Endothelial cell of umbilical vein (primary cell): Measurements from ENCODE around the gene ITGA1. TPM values are rescaled to one million over a fixed set of nuclear protein-coding genes. Genes with fewer than 3 reads are reported as not detected.

Source experiments
- BruUV-seq: library from RNA; stranded (reverse); fragments of 400-500 nt; replicated peaks from 2 replicates; lab custom pipeline; 2021; lab: Mats Ljungman, UMichigan
- CTCF ChIA-PET: fragments of 300-600, 350-600 bp; sonication (Branson Sonifier 250); formaldehyde crosslinking; loops from one replicate; lab custom pipeline; 2021; ENCODE audit warnings: antibody characterized with exemption, inconsistent platforms; lab: Charles Lee
- POLR2A ChIA-PET: fragments of 300-600, 350-600 bp; sonication (Branson Sonifier 250); formaldehyde crosslinking; loops from one replicate; lab custom pipeline; 2021; ENCODE audit warnings: antibody characterized with exemption, inconsistent platforms; lab: Charles Lee
- DNase-seq: peaks from one replicate; pipeline ENCODE4 v3.0.0-alpha.2; 2011; ENCODE audit warnings: low read depth, low spot score
- FAIRE-seq: peaks from 2 replicates; lab custom pipeline; 2011; peaks lifted over from hg19 to GRCh38; lab: Jason Lieb, UNC
- H2AFZ ChIP-seq: 2 replicates; pipeline ENCODE4 v1.6.0; 2012; ENCODE audit warnings: low read depth, low read length, control low read depth, inconsistent platforms
- H3K27ac ChIP-seq: 2 replicates; pipeline ENCODE4 v1.5.1; 2011; ENCODE audit warnings: low read depth, mild to moderate bottlenecking, control low read depth, low read length, moderate library complexity; ENCODE audit not compliant: insufficient read depth
- H3K27me3 ChIP-seq, 2 experiments: 2 replicates each; pipeline versions ENCODE4 v1.6.0 to v1.6.1; 2011; ENCODE audit warnings: low read length in 2 of 2, mixed read lengths in 1 of 2; ENCODE audit not compliant: control insufficient read depth in 2 of 2, insufficient read depth in 2 of 2
- H3K36me3 ChIP-seq, 2 experiments: 2 replicates in 1 of 2; 3 replicates in 1 of 2; pipeline ENCODE4 v1.5.1; 2011; ENCODE audit warnings: low read length in 2 of 2, mild to moderate bottlenecking in 1 of 2, moderate library complexity in 1 of 2; ENCODE audit not compliant: control insufficient read depth in 2 of 2, insufficient read depth in 2 of 2; ENCODE audit errors: extremely low read depth in 1 of 2
- H3K4me1 ChIP-seq: 3 replicates; pipeline ENCODE4 v1.5.1; 2011; ENCODE audit warnings: mild to moderate bottlenecking, low read length; ENCODE audit not compliant: control insufficient read depth, insufficient read depth; ENCODE audit errors: extremely low read depth
- H3K4me2 ChIP-seq: 2 replicates; pipeline ENCODE4 v1.6.1; 2011; ENCODE audit warnings: low read length, control low read depth, mixed read lengths; ENCODE audit not compliant: insufficient read depth
- H3K4me3 ChIP-seq, 3 experiments: fragments of 200-600 bp in 1 of 3; sonication (generic), shearing (Covaris generic) in 1 of 3; replicated peaks in 1 of 3; 2 replicates each; pipeline ENCODE4 v1.5.1; 2011 to 2016; ENCODE audit warnings: control low read depth in 3 of 3, low read length in 3 of 3, mild to moderate bottlenecking in 2 of 3, inconsistent platforms in 1 of 3, low read depth in 1 of 3, moderate library complexity in 1 of 3; ENCODE audit not compliant: insufficient read depth in 1 of 3
- H3K79me2 ChIP-seq: 2 replicates; pipeline ENCODE4 v1.6.0; 2012; ENCODE audit warnings: low read length, inconsistent platforms; ENCODE audit not compliant: control insufficient read depth, insufficient read depth
- H3K9ac ChIP-seq: replicated peaks from 2 replicates; pipeline ENCODE3; 2011; ENCODE audit warnings: low read length, control low read depth; ENCODE audit not compliant: insufficient read depth; ENCODE audit errors: extremely low read depth
- H3K9me1 ChIP-seq: replicated peaks from 3 replicates; pipeline ENCODE4 v1.6.0; 2011; ENCODE audit warnings: mild to moderate bottlenecking, low read length; ENCODE audit not compliant: control insufficient read depth, insufficient read depth; ENCODE audit errors: extremely low read depth
- H3K9me3 ChIP-seq: replicated peaks from 2 replicates; pipeline ENCODE4 v1.5.1; 2012; ENCODE audit warnings: low read length, inconsistent platforms; ENCODE audit not compliant: control insufficient read depth, insufficient read depth
- H4K20me1 ChIP-seq: replicated peaks from 2 replicates; pipeline ENCODE3; 2011; ENCODE audit warnings: mild to moderate bottlenecking, low read length; ENCODE audit not compliant: control insufficient read depth, insufficient read depth; ENCODE audit errors: extremely low read depth
- EZH2 ChIP-seq: IDR thresholded peaks from 2 replicates; pipeline ENCODE4 v1.6.1; 2012; ENCODE audit warnings: borderline replicate concordance, low read depth, mild to moderate bottlenecking, moderate library complexity, low read length, inconsistent platforms; ENCODE audit not compliant: severe bottlenecking
- FOS ChIP-seq: IDR thresholded peaks from 2 replicates; pipeline ENCODE4 v1.6.1; 2011; ENCODE audit warnings: mild to moderate bottlenecking, low read length, moderate library complexity, borderline replicate concordance; ENCODE audit not compliant: insufficient read depth
- GATA2 ChIP-seq: IDR thresholded peaks from 2 replicates; pipeline ENCODE4 v1.7.0; 2011; ENCODE audit warnings: low read depth, mild to moderate bottlenecking, moderate library complexity, mixed read lengths, low read length; ENCODE audit not compliant: insufficient read length, insufficient read depth
- JUN ChIP-seq: IDR thresholded peaks from 2 replicates; pipeline ENCODE4 v1.6.1; 2011; ENCODE audit warnings: borderline replicate concordance, low read depth; ENCODE audit not compliant: insufficient read length, insufficient read depth
- MYC ChIP-seq: IDR thresholded peaks from one replicate; pipeline ENCODE4 v1.6.1; 2011; ENCODE audit warnings: mild to moderate bottlenecking, low read depth, low read length
- POLR2A ChIP-seq: IDR thresholded peaks from 2 replicates; pipeline ENCODE4 v1.6.1; 2012; ENCODE audit warnings: low read depth, mild to moderate bottlenecking, control low read depth, low read length
- POLR2AphosphoS5 ChIP-seq: IDR thresholded peaks from 2 replicates; pipeline ENCODE4 v1.6.1; 2012; ENCODE audit warnings: low read depth, mild to moderate bottlenecking, control low read depth, low read length, moderate library complexity; ENCODE audit not compliant: insufficient read depth
- dilution Hi-C: fragments of 300-500 bp; cut with MboI; formaldehyde crosslinking; loops from one replicate; pipeline ENCODE4 v1.15.0; 2019; ENCODE audit warnings: low sequenced_read_pairs; ENCODE audit not compliant: extremely low pct_ligation_motif_present
- intact Hi-C: fragments of 100-400 bp; cut with micrococcal nuclease; formaldehyde crosslinking; loops from one replicate; pipeline ENCODE4 v1.10.0; 2022
- polyA plus RNA-seq, 4 experiments: library from polyadenylated mRNA; depleted of rRNA in 3 of 4; stranded (reverse) in 3 of 4; unstranded in 1 of 4; fragments of >200 nt; gene quantifications; 2 replicates each; pipeline versions ENCODE4 v1.2.1 to v1.2.3, GENCODE V29; 2011 to 2012; ENCODE audit warnings: missing spikeins in 1 of 4
- total RNA-seq: library from RNA; stranded (reverse); gene quantifications from 2 replicates; pipeline ENCODE4 v1.2.3, GENCODE V29; 2021
- TF ChIP-seq, protein P1 (sequence below), 2 donors: IDR thresholded peaks; 1 replicate in 1 of 2; 2 replicates in 1 of 2; pipeline ENCODE4 v1.5.1; 2011; ENCODE audit warnings: low read length in 2 of 2, mild to moderate bottlenecking in 2 of 2, moderate library complexity in 2 of 2, control low read depth in 1 of 2, inconsistent platforms in 1 of 2, low read depth in 1 of 2; ENCODE audit not compliant: insufficient read depth in 1 of 2; ENCODE audit errors: extremely low read depth in 1 of 2
- TF ChIP-seq, protein P2 (sequence below): IDR thresholded peaks from 2 replicates; pipeline ENCODE4 v1.6.1; 2011; ENCODE audit not compliant: insufficient read depth, insufficient read length

Gene ITGA1
- total and polyA plus RNA-seq, 2 donors (not counting 3 experiments of a cell fraction or from before 2014, with no cell fraction given), result 0.65 to 1.9 TPM

DNA sequence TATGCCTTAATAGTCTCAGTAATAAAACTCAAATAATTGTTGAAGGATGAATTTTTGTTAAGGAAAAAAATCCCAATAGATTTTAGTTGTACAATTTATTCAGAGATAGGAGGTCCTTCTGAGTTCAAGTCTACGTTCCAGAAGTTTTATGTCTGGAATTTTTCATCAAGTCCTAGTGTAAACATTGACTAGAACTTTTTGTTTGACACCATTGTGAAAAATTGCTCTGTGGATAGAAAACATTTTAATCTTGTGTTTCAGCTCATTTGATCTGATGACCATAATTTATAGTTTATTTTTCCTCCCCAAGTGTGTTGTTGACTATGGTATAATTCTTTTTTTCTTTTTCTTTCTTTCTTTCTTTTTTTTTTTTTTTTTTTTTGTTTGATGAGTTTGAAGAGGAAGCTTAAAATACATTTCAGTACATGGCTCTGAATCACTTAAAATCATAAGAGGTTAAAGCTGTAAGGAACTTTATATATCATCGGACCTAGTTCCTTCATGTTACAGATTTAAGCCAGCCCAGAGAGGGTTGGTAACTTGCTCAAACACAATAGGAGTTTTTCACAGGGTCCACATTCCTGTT, 20.7 kb downstream of the ITGA1 start:
- Histone ChIP-seq H2AFZ (no peak overlapping the region), H3K79me2 (peaks cover 11% of the 10 kb centered on the region), H3K4me3 (no peak overlapping the region), H3K9me1 (no peaks in the 10 kb centered on the region), H3K4me1 (no peaks in the 10 kb centered on the region), H3K9me3 (no peaks in the 10 kb centered on the region), H3K36me3 (no peaks in the 10 kb centered on the region), H3K4me2 (no peak overlapping the region), H4K20me1 (no peaks in the 10 kb centered on the region), H3K27me3 (no peaks in the 10 kb centered on the region), H3K27ac (no peak overlapping the region), H3K9ac (no peak overlapping the region)
- no peak for TF ChIP-seq MYC
- no peak for TF ChIP-seq JUN
- TF ChIP-seq, protein P1, sequence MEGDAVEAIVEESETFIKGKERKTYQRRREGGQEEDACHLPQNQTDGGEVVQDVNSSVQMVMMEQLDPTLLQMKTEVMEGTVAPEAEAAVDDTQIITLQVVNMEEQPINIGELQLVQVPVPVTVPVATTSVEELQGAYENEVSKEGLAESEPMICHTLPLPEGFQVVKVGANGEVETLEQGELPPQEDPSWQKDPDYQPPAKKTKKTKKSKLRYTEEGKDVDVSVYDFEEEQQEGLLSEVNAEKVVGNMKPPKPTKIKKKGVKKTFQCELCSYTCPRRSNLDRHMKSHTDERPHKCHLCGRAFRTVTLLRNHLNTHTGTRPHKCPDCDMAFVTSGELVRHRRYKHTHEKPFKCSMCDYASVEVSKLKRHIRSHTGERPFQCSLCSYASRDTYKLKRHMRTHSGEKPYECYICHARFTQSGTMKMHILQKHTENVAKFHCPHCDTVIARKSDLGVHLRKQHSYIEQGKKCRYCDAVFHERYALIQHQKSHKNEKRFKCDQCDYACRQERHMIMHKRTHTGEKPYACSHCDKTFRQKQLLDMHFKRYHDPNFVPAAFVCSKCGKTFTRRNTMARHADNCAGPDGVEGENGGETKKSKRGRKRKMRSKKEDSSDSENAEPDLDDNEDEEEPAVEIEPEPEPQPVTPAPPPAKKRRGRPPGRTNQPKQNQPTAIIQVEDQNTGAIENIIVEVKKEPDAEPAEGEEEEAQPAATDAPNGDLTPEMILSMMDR (IDR thresholded peaks at IDR 0.05; ENCODE audit: extremely low read depth in 1 of 2, insufficient read depth in 1 of 2, low read depth in 1 of 2, low read length in 2 of 2), result no peak
- no peak for TF ChIP-seq POLR2A
- no peak for TF ChIP-seq POLR2AphosphoS5
- TF ChIP-seq, protein P2, sequence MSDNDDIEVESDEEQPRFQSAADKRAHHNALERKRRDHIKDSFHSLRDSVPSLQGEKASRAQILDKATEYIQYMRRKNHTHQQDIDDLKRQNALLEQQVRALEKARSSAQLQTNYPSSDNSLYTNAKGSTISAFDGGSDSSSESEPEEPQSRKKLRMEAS, result no peak
- no peak for TF ChIP-seq EZH2
- TF ChIP-seq FOS, result no peak
- TF ChIP-seq GATA2, result no peak
- FAIRE-seq, result no peak
- dilution Hi-C loops (no loop called here), intact Hi-C loops (no loop called here)
- no TSS peak for BruUV-seq
- no peak for DNase-seq
- CTCF ChIA-PET, result interaction anchor here (1.2 kb wide), 1 partner anchor 115 kb away, joined by 4 read pairs; no protein-coding TSS in a partner anchor
- POLR2A ChIA-PET, result no interaction called here
